ENCODE measurements around the gene FAM222B.

DNA sequence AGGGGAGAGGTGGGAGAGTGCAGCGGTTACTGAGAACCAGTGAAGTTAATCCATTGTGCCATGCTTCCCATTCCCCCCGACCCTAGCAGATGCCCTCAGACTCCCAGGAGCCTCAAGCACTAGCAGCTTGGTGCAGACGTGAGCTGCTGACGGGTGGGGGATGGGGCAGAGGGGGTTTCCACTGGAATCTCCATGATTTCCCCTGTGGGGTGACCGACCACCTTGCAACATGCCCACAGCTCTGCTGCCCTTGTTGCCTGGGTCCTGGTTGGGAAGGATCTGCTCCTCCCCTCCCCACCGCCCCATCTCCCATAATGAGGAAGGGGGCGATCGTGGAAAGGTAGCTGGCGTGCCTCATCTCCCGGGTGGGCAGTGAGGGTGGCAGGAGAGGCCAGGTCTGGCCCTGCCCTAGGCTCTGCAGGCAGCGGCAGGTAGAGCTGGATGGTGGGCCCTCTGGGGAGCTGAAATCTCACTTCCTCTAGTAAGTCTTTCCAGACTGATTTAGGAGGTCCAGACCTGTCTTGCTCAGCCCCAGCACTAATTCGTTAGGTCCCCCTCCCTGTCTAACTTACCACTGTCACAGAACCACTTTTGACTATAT is 45.4 kb upstream of the FAM222B start:
- TF ChIP-seq ZNF112 (tag by site-specific recombination; IDR thresholded peaks at IDR 0.05) = no peak
- TF ChIP-seq ZNF324 (tag by site-specific recombination; IDR thresholded peaks at IDR 0.05) = no peak
- no peak for TF ChIP-seq CTCF (tag by site-specific recombination; IDR thresholded peaks at IDR 0.05)
- TF ChIP-seq ZNF132 (tag by site-specific recombination; IDR thresholded peaks at IDR 0.05; ENCODE audit: borderline replicate concordance) = no peak
- TF ChIP-seq ZNF121 (tag by site-specific recombination; IDR thresholded peaks at IDR 0.05) = no peak

Data from HEK293 (cell line).